H9 (cell line): ENCODE results near the gene DAB1. TPM values are rescaled to one million over a fixed set of nuclear protein-coding genes. Genes with fewer than 3 reads are reported as not detected.

Experiments
- DNase-seq: peaks from one replicate; pipeline ENCODE4 v3.0.0-alpha.2; 2017
- H2AFZ ChIP-seq: one replicate; pipeline ENCODE4 v1.6.1; 2013; ENCODE audit warnings: mild to moderate bottlenecking, low read length, control low read depth, moderate library complexity
- H2AK5ac ChIP-seq: 2 replicates; pipeline ENCODE4 v1.6.1; 2013; ENCODE audit warnings: low read length, control low read depth, mixed read lengths; ENCODE audit not compliant: insufficient read length
- H2BK120ac ChIP-seq: one replicate; pipeline ENCODE4 v1.6.1; 2013; ENCODE audit warnings: low read depth, mild to moderate bottlenecking, low read length, control low read depth, inconsistent platforms; ENCODE audit not compliant: poor library complexity, severe bottlenecking
- H2BK12ac ChIP-seq: 2 replicates; pipeline ENCODE4 v1.6.1; 2013; ENCODE audit warnings: low read length, control low read depth, mixed read lengths, low read depth; ENCODE audit not compliant: insufficient read length
- H2BK15ac ChIP-seq: 2 replicates; pipeline ENCODE4 v1.6.1; 2013; ENCODE audit warnings: low read depth, low read length, control low read depth
- H2BK20ac ChIP-seq: one replicate; pipeline ENCODE4 v1.6.1; 2013; ENCODE audit warnings: low read depth, mild to moderate bottlenecking, low read length, control low read depth, inconsistent platforms; ENCODE audit not compliant: poor library complexity, severe bottlenecking
- H2BK5ac ChIP-seq: 2 replicates; pipeline ENCODE4 v1.6.1; 2013; ENCODE audit warnings: low read length, control low read depth, mixed read lengths; ENCODE audit not compliant: insufficient read length
- H3K14ac ChIP-seq: 2 replicates; pipeline ENCODE4 v1.6.1; 2013; ENCODE audit warnings: low read length, control low read depth; ENCODE audit not compliant: insufficient read depth
- H3K18ac ChIP-seq: 2 replicates; pipeline ENCODE4 v1.6.1; 2013; ENCODE audit warnings: low read depth, mild to moderate bottlenecking, mixed read lengths, low read length, control low read depth; ENCODE audit not compliant: insufficient read length
- H3K23ac ChIP-seq: 2 replicates; pipeline ENCODE4 v1.6.1; 2013; ENCODE audit warnings: low read length, control low read depth, mixed read lengths, low read depth; ENCODE audit not compliant: insufficient read length
- H3K23me2 ChIP-seq: 2 replicates; pipeline ENCODE4 v1.6.1; 2013; ENCODE audit warnings: low read depth, mild to moderate bottlenecking, mixed read lengths, low read length, control low read depth; ENCODE audit not compliant: insufficient read length, poor library complexity, severe bottlenecking
- H3K27ac ChIP-seq: 2 replicates; pipeline ENCODE4 v1.5.1; 2013; ENCODE audit warnings: low read length, control low read depth, mixed read lengths, low read depth; ENCODE audit not compliant: insufficient read length
- H3K27me3 ChIP-seq: 2 replicates; pipeline ENCODE4 v1.6.1; 2013; ENCODE audit warnings: low read length, control low read depth, inconsistent platforms; ENCODE audit not compliant: insufficient read depth
- H3K4ac ChIP-seq: 2 replicates; pipeline ENCODE4 v1.6.1; 2013; ENCODE audit warnings: low read depth, mild to moderate bottlenecking, control low read depth, inconsistent platforms, low read length, moderate library complexity
- H3K4me1 ChIP-seq: 2 replicates; pipeline ENCODE4 v1.6.1; 2013; ENCODE audit warnings: low read length, control low read depth, inconsistent platforms; ENCODE audit not compliant: insufficient read depth
- H3K4me2 ChIP-seq: 2 replicates; pipeline ENCODE4 v1.6.1; 2013; ENCODE audit warnings: low read length, control low read depth, mixed read lengths; ENCODE audit not compliant: insufficient read length, insufficient read depth
- H3K56ac ChIP-seq: 2 replicates; pipeline ENCODE4 v1.6.1; 2013; ENCODE audit warnings: low read depth, mild to moderate bottlenecking, mixed read lengths, low read length, control low read depth; ENCODE audit not compliant: insufficient read length
- H3K79me1 ChIP-seq: 2 replicates; pipeline ENCODE4 v1.6.1; 2013; ENCODE audit warnings: low read depth, mild to moderate bottlenecking, moderate library complexity, low read length, control low read depth, inconsistent platforms; ENCODE audit not compliant: insufficient read depth, poor library complexity, severe bottlenecking
- H3K79me2 ChIP-seq: 2 replicates; pipeline ENCODE4 v1.6.1; 2013; ENCODE audit warnings: low read length, control low read depth, inconsistent platforms; ENCODE audit not compliant: insufficient read depth
- H3K9ac ChIP-seq: 2 replicates; pipeline ENCODE4 v1.6.1; 2013; ENCODE audit warnings: low read length, control low read depth, mixed read lengths; ENCODE audit not compliant: insufficient read length; ENCODE audit errors: extremely low read depth
- H3K9me3 ChIP-seq: one replicate; pipeline ENCODE4 v1.6.1; 2013; ENCODE audit warnings: low read depth, low read length, inconsistent platforms; ENCODE audit not compliant: control insufficient read depth
- H3T11ph ChIP-seq: one replicate; pipeline ENCODE4 v1.6.1; 2013; ENCODE audit warnings: mild to moderate bottlenecking, low read length, control low read depth, inconsistent platforms
- H4K20me1 ChIP-seq: one replicate; pipeline ENCODE4 v1.6.1; 2013; ENCODE audit not compliant: control insufficient read depth, insufficient read length, insufficient read depth
- H4K5ac ChIP-seq: 2 replicates; pipeline ENCODE4 v1.6.1; 2013; ENCODE audit warnings: low read depth, mild to moderate bottlenecking, mixed read lengths, low read length, control low read depth; ENCODE audit not compliant: insufficient read length
- H4K8ac ChIP-seq: replicated peaks from 2 replicates; pipeline ENCODE4 v1.6.1; 2013; ENCODE audit warnings: low read length, control low read depth, mixed read lengths, low read depth; ENCODE audit not compliant: insufficient read length
- H4K91ac ChIP-seq: 2 replicates; pipeline ENCODE4 v1.6.1; 2013; ENCODE audit warnings: low read depth, mild to moderate bottlenecking, moderate library complexity, mixed read lengths, low read length, control low read depth; ENCODE audit not compliant: insufficient read length
- H3K27ac Mint-ChIP-seq, 3 experiments: 2 replicates in 2 of 3; 3 replicates in 1 of 3; pipeline ENCODE4 v1.8.0; 2020 to 2021; ENCODE audit warnings: mixed read lengths in 3 of 3, mild to moderate bottlenecking in 1 of 3, moderate library complexity in 1 of 3
- H3K27me3 Mint-ChIP-seq: 2 replicates; pipeline ENCODE4 v1.8.0; 2021; ENCODE audit warnings: low read depth, mild to moderate bottlenecking, moderate library complexity, mixed read lengths
- H3K36me3 Mint-ChIP-seq, 3 experiments: 2 replicates in 2 of 3; 3 replicates in 1 of 3; pipeline ENCODE4 v1.8.0; 2020 to 2021; ENCODE audit warnings: low read depth in 3 of 3, mixed read lengths in 3 of 3; ENCODE audit not compliant: insufficient read depth in 1 of 3
- H3K4me1 Mint-ChIP-seq, 2 experiments: 2 replicates each; pipeline ENCODE4 v1.8.0; 2020; ENCODE audit warnings: mixed read lengths in 2 of 2
- H3K4me3 Mint-ChIP-seq, 2 experiments: 2 replicates in 1 of 2; 3 replicates in 1 of 2; pipeline ENCODE4 v1.8.0; 2020 to 2021; ENCODE audit warnings: mild to moderate bottlenecking in 2 of 2, mixed read lengths in 2 of 2, moderate library complexity in 1 of 2
- H3K9me3 Mint-ChIP-seq, 2 experiments: 2 replicates in 1 of 2; 3 replicates in 1 of 2; pipeline ENCODE4 v1.8.0; 2020; ENCODE audit warnings: mild to moderate bottlenecking in 2 of 2, mixed read lengths in 2 of 2, moderate library complexity in 1 of 2
- CTCF ChIP-seq: fragments of 200-600 bp; sonication (generic); conservative IDR thresholded peaks from 3 replicates; pipeline ENCODE4 v1.8.0; 2021; ENCODE audit warnings: antibody characterized with exemption, mild to moderate bottlenecking
- WGBS: extraction: QIAGEN DNeasy Blood & Tissue Kit; methylation state at CpG from one replicate; pipeline ENCODE4 v1.1.7; 2013; ENCODE audit warnings: missing lambda C conversion rate, low lambda C conversion rate, mixed read lengths; ENCODE audit not compliant: insufficient read length; ENCODE audit errors: extremely low coverage; 5-methylcytosine and 5-hydroxymethylcytosine counted together
- total RNA-seq: library from RNA; stranded (reverse); gene quantifications from 2 replicates; pipeline ENCODE4 v1.2.1, GENCODE V29; 2021

The DAB1 gene
- total RNA-seq, 1 experiment from 2014 or later = 9.3 TPM

DNA sequence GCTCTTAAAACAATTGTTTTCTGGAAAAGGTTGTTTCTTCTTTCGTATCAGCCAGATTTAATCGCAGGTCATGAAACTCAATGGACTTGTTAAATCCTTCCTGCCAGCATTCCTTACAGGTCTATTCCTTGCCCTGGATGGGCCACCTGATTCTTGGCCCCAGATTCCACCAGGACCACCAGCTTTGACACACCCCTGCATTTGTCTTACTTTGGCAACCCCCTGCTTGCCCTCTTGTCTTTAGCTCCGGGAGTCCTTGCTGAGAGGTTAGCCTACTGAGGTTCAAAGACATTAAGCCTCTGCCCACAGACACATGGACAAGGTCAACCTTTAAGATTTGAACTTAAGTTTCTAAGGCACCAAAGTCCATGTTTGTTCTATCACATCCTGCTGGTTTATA lies 27.1 kb upstream of the DAB1 start:
- Histone ChIP-seq H4K91ac (no peak overlapping the region), H4K8ac (no peak overlapping the region), H2BK12ac (no peak overlapping the region), H3K56ac (no peak overlapping the region), H3K18ac (no peak overlapping the region), H3K4ac (no peak overlapping the region), H3K4me2 (no peak overlapping the region), H2BK120ac (no peak overlapping the region), H4K5ac (no peak overlapping the region), H2BK5ac (no peak overlapping the region), H2AFZ (no peak overlapping the region), H4K20me1 (no peaks in the 10 kb centered on the region), H3T11ph (no peak overlapping the region), H3K14ac (no peak overlapping the region), H3K79me1 (no peaks in the 10 kb centered on the region), H3K27me3 (no peaks in the 10 kb centered on the region), H3K9ac (no peak overlapping the region), H2BK20ac (no peak overlapping the region), H3K23me2 (no peaks in the 10 kb centered on the region), H3K4me1 (peaks cover 4% of the 10 kb centered on the region; the same call in 1 of the 2 replicates), H3K23ac (no peak overlapping the region), H3K27ac (no peak overlapping the region), H3K79me2 (no peaks in the 10 kb centered on the region), H2BK15ac (no peak overlapping the region), H3K9me3 (no peaks in the 10 kb centered on the region), H2AK5ac (no peak overlapping the region)
- H3K4me1 Mint-ChIP-seq = peaks cover 18 to 32% of the 10 kb centered on the region in 2 experiments
- no peaks in the 10 kb centered on the region for H3K36me3 Mint-ChIP-seq
- H3K4me3 Mint-ChIP-seq = no peak overlapping the region; a peak in 1 of 5 replicates
- peak; percentile 29 for DNase-seq
- H3K9me3 Mint-ChIP-seq = no peaks in the 10 kb centered on the region
- peaks cover 19% of the 10 kb centered on the region for H3K27me3 Mint-ChIP-seq
- WGBS = no CpG with 5 or more reads among the region's 3 CpGs
- TF ChIP-seq CTCF = no peak
- H3K27ac Mint-ChIP-seq = no peak overlapping the region
